IMR-90 (cell line): ENCODE data around the gene SLC38A9.

Source experiments
- BHLHE40 ChIP-seq: fragments of 150-350 bp; IDR thresholded peaks from 2 replicates; pipeline ENCODE4 v1.6.1; 2016; ENCODE audit warnings: mild to moderate bottlenecking, low read depth, low read length
- POLR2A ChIP-seq: IDR thresholded peaks from 2 replicates; pipeline ENCODE4 v1.6.1; 2012; ENCODE audit warnings: mild to moderate bottlenecking, low read depth, low read length
- RAD21 ChIP-seq: IDR thresholded peaks from 2 replicates; pipeline ENCODE4 v1.6.1; 2012; ENCODE audit warnings: low read length, improper control_type of control experiment
- RFX5 ChIP-seq: IDR thresholded peaks from 2 replicates; pipeline ENCODE4 v1.8.0; 2012; ENCODE audit warnings: low read depth, mild to moderate bottlenecking, low read length, moderate library complexity
- SMC3 ChIP-seq: fragments of 150-350 bp; IDR thresholded peaks from 2 replicates; pipeline ENCODE4 v1.6.1; 2016; ENCODE audit warnings: low read depth, mild to moderate bottlenecking, antibody characterized with exemption, low read length, moderate library complexity
- TF ChIP-seq, protein P1 (sequence below): conservative IDR thresholded peaks from 2 replicates; pipeline ENCODE4 v1.5.1; 2012; ENCODE audit warnings: mild to moderate bottlenecking, low read depth, low read length, improper control_type of control experiment

DNA sequence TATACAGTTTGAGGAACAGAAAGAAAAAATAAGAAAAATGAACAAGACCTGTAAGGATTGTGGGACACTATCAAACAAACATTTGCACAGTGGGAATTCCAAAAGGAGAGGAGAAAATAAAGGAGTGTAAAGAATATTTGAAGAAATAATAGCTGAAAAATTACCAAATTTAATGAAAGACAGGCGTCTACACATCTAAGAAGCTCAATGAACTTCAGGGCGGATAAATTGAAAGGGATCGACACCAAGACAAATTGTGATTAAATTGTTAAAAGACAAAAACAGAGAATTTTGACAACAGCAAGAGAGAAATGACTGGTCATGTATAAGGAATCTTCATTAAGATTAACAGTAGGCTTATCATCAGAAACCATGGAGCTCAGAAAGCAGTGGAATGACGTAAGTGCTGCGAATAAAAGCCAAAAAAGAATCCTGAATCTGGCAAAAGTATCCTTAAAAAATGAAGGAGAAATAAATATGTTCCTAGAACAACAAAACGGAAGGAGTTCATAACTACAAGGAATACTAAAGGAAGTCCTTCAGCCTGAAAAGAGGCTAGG, 3.5 kb upstream of the SLC38A9 start:
- TF ChIP-seq POLR2A (no peak), SMC3 (no peak), RAD21 (no peak), RFX5 (no peak), BHLHE40 (no peak)
- TF ChIP-seq, protein P1, sequence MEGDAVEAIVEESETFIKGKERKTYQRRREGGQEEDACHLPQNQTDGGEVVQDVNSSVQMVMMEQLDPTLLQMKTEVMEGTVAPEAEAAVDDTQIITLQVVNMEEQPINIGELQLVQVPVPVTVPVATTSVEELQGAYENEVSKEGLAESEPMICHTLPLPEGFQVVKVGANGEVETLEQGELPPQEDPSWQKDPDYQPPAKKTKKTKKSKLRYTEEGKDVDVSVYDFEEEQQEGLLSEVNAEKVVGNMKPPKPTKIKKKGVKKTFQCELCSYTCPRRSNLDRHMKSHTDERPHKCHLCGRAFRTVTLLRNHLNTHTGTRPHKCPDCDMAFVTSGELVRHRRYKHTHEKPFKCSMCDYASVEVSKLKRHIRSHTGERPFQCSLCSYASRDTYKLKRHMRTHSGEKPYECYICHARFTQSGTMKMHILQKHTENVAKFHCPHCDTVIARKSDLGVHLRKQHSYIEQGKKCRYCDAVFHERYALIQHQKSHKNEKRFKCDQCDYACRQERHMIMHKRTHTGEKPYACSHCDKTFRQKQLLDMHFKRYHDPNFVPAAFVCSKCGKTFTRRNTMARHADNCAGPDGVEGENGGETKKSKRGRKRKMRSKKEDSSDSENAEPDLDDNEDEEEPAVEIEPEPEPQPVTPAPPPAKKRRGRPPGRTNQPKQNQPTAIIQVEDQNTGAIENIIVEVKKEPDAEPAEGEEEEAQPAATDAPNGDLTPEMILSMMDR: no peak
